Measurements from ENCODE around the gene GAL3ST3. TPM values are rescaled to one million over a fixed set of nuclear protein-coding genes. Genes with fewer than 3 reads are reported as not detected.
"Not testable (repeated sequence)": the region's sequence is repeated elsewhere in the genome, so short reads cannot be mapped to it uniquely, and the experiment has no call there.

Gene GAL3ST3
- total RNA-seq, 2 donors from 2014 or later = 7.8 to 9.8 TPM

DNA sequence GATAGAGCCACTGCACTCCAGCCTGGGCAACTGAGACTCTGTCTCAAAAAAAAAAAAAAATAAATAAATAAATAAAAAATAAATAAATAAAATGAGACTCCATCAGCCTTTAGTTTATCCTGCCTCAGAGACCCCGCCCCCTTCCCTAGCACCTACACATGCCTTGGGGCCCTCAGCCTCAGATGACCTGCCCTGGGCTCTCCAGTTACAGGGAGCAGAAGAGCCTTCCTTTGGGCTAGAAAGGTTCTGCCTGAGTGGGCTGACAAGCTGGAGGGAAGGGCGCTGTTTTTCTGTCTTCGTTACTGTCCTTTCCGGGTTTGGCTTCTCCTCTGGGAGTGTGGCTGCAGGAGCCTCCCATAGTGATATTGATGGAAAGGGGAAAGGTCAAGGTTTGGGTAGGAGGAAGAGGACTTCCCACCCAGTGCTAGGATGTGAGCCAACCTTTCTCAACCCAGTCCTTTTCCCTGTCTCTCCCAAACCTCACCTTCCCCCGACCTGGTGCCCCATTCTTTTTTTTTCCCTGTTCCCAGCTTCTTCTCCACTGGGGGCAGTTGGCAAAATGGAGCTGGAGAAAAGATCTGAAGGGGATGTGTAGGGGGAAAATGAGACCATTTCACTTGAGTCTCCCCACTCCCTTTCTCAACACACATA, 1.7 kb upstream of the GAL3ST3 start:
- intact Hi-C loops (cut with DNase I) = no loop called here
- ATAC-seq (no peak), DNase-seq (no peak)

- ATAC-seq = peak in 1 of 2 donors; percentile 21
- no peak for DNase-seq
- intact Hi-C loops (cut with DNase I) = no loop called here
These were observed 1.2 kb downstream of the GAL3ST3 start for GRCh38 chr11:66047541-66048365.

DNA sequence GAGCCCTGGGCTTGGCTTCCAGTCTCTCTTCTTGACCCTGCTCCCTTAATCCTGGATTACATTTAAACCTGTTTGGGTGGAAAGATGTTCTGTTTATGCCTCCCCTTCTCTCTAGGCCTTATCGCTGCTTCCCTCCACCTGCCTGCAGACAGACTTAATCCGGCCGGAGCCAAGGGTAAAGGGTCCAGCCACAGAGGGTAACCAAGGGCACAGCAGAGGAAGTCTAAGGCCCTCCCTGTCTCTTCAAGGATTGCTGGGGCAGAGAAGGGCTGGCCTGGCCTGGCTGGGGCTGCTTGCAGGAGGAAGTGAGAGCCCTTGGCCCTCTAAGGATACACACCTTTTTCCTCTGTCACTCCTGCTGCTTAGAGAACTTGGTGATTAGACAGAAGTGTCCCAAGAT, 2.1 kb downstream of the GAL3ST3 start:
- ATAC-seq (no peak), DNase-seq (no peak)
- intact Hi-C loops (cut with DNase I) = no loop called here

DNA sequence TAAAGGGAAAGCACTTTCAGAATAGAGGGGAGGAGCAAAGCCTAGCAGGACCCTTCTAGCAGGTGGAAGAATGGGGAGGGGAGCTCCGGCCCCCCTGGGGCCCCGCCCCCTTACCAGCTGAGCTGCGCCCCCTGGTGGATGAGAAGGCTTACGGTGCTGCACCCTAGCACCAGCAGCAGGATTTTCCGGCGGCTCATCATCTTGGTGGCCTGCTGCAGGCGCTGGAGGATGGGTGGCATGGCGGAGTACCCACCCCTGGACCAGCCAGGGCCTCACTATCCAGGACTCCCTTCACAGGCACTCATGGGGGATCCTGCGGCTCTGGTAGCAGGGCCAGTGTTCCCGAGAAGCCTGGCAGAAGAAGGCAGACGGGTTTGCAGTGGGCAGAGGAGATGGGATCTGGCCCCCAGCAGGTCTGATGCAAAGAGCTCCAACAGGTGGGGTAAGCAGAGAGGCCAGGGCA, 3.8 kb downstream of the GAL3ST3 start:
- peak; percentile 69 to 72 for ATAC-seq
- intact Hi-C loops (cut with DNase I) = no loop called here
- peak; percentile 76 for DNase-seq

DNA sequence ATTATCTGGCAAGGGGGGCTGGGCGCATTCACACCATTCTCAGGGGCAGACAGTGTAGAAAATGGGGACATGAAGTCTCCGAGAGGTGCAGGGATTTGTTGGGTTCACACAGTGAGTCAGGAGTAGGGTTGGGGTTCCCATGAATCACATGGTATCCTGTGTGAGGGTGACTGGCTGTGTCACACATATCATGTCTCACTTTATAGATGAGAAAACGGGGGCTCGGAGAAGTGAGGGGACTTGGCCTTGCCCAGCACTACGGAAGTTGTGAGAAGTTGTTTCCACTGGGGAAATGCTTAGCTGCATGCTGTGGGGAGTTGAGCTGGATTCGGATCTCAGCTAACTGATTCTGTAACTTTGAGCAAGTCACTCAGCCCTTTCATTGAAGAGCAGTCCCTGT, 4.2 kb downstream of the GAL3ST3 start:
- DNase-seq (no peak), ATAC-seq (no peak)
- intact Hi-C loops (cut with DNase I) = no loop called here

GRCh38 chr11:66042996-66043906, 5.7 kb downstream of the GAL3ST3 start:
- ATAC-seq (no peak), DNase-seq (no peak)
- intact Hi-C loops (cut with DNase I) = no loop called here

GRCh38 chr11:66042227-66042995, 6.5 kb downstream of the GAL3ST3 start:
- DNase-seq = no peak
- intact Hi-C loops (cut with DNase I) = no loop called here
- ATAC-seq = no peak

DNA sequence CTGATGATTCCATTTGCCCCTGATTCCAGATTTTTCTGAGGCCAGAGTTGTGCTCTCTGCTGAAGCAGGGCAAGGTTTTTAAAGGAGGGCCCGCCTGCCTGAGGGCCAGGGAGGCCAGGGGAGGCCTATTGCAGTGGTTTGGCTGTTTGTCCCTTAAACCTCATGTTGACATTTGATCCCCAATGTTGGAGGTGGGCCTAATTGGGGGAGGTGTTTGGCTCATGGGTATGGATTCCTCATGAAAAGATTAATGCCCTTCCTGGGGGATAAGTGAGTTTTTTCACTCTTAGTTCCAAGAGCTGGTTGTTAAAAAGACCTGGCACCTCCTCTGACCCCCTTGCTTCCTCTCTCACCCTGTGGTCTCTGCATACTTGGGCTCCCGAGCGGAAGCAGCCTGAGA, 9.2 kb downstream of the GAL3ST3 start:
- intact Hi-C loops (cut with DNase I) = no loop called here
- ATAC-seq = no peak
- no peak for DNase-seq

DNA sequence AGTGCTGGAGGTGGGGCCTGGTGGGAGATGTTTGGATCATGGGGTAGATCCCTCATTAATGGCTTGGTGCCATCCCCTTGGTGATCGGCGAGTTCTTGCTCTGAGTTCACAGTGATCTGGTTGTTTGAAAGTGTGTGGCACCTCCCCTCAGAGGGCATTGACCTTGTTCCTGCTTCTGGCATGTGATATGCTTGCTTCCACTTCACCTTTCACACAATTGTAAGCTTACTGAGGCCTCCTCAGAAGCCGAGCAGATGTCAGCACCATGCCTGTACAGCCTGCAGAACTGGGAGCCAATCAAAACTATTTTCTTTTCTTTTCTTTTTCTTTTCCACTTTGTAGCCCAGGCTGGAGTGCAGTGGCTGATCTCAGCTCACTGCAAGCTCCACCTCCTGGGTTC, 11.6 kb downstream of the GAL3ST3 start:
- ATAC-seq = no peak
- intact Hi-C loops (cut with DNase I) = no loop called here
- no peak for DNase-seq

DNA sequence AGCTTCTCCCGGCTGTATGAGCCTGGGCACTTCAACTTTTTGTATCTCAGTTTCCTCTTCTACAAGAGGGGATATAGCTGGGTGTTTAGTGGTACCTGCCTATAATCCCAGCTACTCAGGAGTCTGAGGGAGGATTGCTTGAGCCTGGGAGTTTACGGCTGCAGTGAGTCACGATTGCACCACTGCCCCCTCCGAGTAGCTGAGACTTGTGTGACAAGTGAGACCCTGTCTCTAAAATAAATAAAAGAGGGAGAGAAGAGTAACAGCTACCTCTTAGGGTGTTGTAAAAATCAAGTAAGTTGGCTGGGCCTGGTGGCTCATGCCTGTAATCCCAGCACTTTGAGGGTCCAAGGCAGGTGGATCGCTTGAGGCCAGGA, 12.6 kb downstream of the GAL3ST3 start:
- intact Hi-C loops (cut with DNase I) = no loop called here
- no peak for ATAC-seq
- DNase-seq = no peak

- ATAC-seq = peak in 1 of 2 donors; percentile 43
These were observed 13.2 kb downstream of the GAL3ST3 start for GRCh38 chr11:66035653-66036333.

GRCh38 chr11:66032957-66033735, 15.8 kb downstream of the GAL3ST3 start:
- DNase-seq = no peak
- ATAC-seq = no peak
- intact Hi-C loops (cut with DNase I) = no loop called here

More at GRCh38 chr11:66035653-66036333, 13.2 kb downstream of the GAL3ST3 start:
- intact Hi-C loops (cut with DNase I) = no loop called here
- DNase-seq = no peak

DNA sequence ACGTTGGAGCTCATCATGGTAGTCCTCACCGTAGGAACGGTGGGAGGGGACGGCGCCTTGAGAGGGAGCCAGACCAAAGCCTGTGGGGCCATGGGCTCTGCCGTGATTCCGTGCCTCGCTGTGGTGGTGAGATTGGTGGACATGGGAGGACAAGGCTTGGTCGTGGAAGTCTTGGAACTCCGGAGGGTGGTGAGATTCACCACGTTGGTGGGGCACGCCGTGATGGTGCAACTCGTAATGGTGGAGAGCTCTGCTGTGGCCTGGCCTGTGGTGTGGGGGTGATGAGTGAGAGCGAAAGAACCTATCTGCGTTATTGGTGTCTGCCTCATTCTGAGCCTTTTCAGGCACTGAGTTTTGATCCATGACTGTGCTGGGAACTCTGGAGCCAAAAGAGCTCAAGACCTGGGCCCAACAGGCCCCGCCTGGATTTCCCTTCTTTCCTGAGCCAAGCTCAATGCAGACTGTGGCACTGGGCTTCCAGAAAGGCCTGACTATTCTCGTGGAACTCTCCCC, 22.9 kb downstream of the GAL3ST3 start, which contains the start of gene CATSPER1:
CATSPER1 (minus strand) TSS at position 463 of the 513 bp plus-strand sequence; CDS start at position 363, 100 bp downstream.
- ATAC-seq = no peak
- intact Hi-C loops (cut with DNase I) = no loop called here
- no peak for DNase-seq

GRCh38 chr11:66023186-66023440, 25.8 kb downstream of the GAL3ST3 start:
- intact Hi-C loops (cut with DNase I); DNase-seq; ATAC-seq: not testable (repeated sequence)

GRCh38 chr11:66022401-66023185, 26.4 kb downstream of the GAL3ST3 start:
- DNase-seq (peak; percentile 76), ATAC-seq (peak; percentile 83 to 85)
- intact Hi-C loops (cut with DNase I) = no loop called here

DNA sequence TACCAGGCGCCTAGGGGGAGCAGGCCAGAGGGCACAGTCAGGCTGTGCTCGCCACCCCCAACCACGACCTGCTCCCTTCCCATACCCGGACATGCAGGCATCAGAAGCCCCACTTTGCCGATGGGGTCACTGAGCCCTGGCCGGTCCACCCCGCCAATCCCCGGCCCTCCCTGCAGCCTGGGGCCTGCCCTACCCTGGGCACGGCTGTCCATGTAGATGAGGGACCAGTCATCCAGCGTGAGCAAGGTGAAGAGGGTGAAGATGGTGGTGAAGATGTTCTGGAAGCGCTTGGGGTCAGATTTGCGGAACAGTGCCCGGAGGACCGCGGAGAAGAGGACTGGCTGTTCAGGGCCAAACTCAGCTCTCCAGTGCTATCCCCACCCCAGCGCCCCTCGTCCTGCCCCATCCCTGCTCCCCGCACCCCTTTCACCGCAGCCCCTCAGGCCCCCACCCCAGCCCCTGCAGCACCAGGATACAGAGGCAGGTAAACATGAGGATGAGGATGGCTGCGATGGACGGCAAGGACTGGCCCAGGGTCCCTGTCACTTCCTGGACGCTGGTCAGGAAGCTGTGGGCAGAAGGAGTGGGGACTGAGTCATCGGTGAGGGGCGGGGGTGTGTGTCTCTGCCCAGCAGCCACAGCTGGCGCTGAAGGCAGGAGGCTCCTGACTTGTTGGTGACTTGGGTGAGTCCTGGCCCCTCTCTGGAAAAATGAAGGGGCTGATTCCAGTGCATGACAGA, 28.2 kb downstream of the GAL3ST3 start:
- intact Hi-C loops (cut with DNase I) = no loop called here
- ATAC-seq (peak in 1 of 2 donors; percentile 62), DNase-seq (no peak)
